HepG2 (cell line): Measurements from ENCODE around the gene HJURP. TPM values are rescaled to one million over a fixed set of nuclear protein-coding genes. Genes with fewer than 3 reads are reported as not detected.

ENCODE experiments used
- ATAC-seq: fragments of 200-7000 bp; cut with Tn5 transposase; 3 replicates; pipeline ENCODE4 v1.9.1; 2020; ENCODE audit warnings: mild to moderate bottlenecking, moderate library complexity
- BruUV-seq: library from RNA; stranded (reverse); fragments of 400-500 nt; replicated peaks from 2 replicates; lab custom pipeline; 2021; lab: Mats Ljungman, UMichigan
- CTCF ChIA-PET: fragments of 300-600 bp; formaldehyde crosslinking; extraction: SDS; loops from one replicate; lab custom pipeline; 2021; ENCODE audit warnings: low total read pairs, inconsistent platforms, low intra/inter-chr PET ratio; lab: Yijun Ruan, JAX
- POLR2A ChIA-PET: fragments of 350-600 bp; sonication (Branson Sonifier 250); formaldehyde crosslinking; loops from one replicate; lab custom pipeline; 2020; ENCODE audit warnings: antibody characterized with exemption, inconsistent platforms; lab: Yijun Ruan, JAX
- DNase-seq: peaks from one replicate; pipeline ENCODE4 v3.0.0-alpha.2; 2015; ENCODE audit warnings: low spot score
- FAIRE-seq: peaks from 3 replicates; lab custom pipeline; 2011; peaks lifted over from hg19 to GRCh38; lab: Jason Lieb, UNC
- H2AFZ ChIP-seq: one replicate; pipeline ENCODE4 v1.6.1; 2011; ENCODE audit warnings: low read length, inconsistent platforms
- H3K27ac ChIP-seq: fragments of 300-600 bp; 3 replicates; pipeline ENCODE4 v1.8.0; 2011; ENCODE audit warnings: mixed run types, mild to moderate bottlenecking, mixed read lengths, low read length, inconsistent platforms; ENCODE audit not compliant: insufficient read depth; ENCODE audit errors: extremely low read length
- H3K27me3 ChIP-seq, 2 experiments: fragments of 200-600 bp in 1 of 2; 2 replicates in 1 of 2; 3 replicates in 1 of 2; pipeline versions ENCODE4 v1.6.0 to v1.8.0; 2011; ENCODE audit warnings: low read length in 2 of 2, mild to moderate bottlenecking in 2 of 2, moderate library complexity in 2 of 2, inconsistent platforms in 1 of 2; ENCODE audit not compliant: insufficient read depth in 2 of 2, control insufficient read depth in 1 of 2
- H3K36me3 ChIP-seq, 2 experiments: fragments of 200-600 bp in 1 of 2; replicated peaks in 1 of 2; 2 replicates in 1 of 2; 3 replicates in 1 of 2; pipeline versions ENCODE4 v1.5.1 to v1.8.0; 2011; ENCODE audit warnings: low read length in 2 of 2, inconsistent platforms in 1 of 2; ENCODE audit not compliant: insufficient read depth in 2 of 2, control insufficient read depth in 1 of 2
- H3K4me1 ChIP-seq: 2 replicates; pipeline ENCODE4 v1.5.1; 2012; ENCODE audit warnings: low read length, inconsistent platforms; ENCODE audit not compliant: insufficient read depth
- H3K4me2 ChIP-seq: 2 replicates; pipeline ENCODE4 v1.6.0; 2011; ENCODE audit warnings: low read depth, low read length, inconsistent platforms
- H3K4me3 ChIP-seq, 3 experiments: fragments of 200-600 bp in 1 of 3; sonication (generic), shearing (Covaris generic) in 1 of 3; replicated peaks in 1 of 3; 2 replicates each; pipeline ENCODE4 v1.5.1; 2011 to 2016; ENCODE audit warnings: low read length in 3 of 3, inconsistent platforms in 2 of 3, low read depth in 2 of 3, mild to moderate bottlenecking in 2 of 3, control low read depth in 1 of 3, mixed read lengths in 1 of 3; ENCODE audit not compliant: insufficient read depth in 1 of 3
- H3K79me2 ChIP-seq: one replicate; pipeline ENCODE4 v1.6.1; 2011; ENCODE audit warnings: low read length, inconsistent platforms; ENCODE audit not compliant: insufficient read depth
- H3K9ac ChIP-seq: 2 replicates; pipeline ENCODE4 v1.6.0; 2011; ENCODE audit warnings: mild to moderate bottlenecking, low read depth, low read length, inconsistent platforms; ENCODE audit not compliant: insufficient read depth
- H3K9me3 ChIP-seq: 2 replicates; pipeline ENCODE4 v1.5.1; 2012; ENCODE audit warnings: mild to moderate bottlenecking, low read length
- H4K20me1 ChIP-seq: 2 replicates; pipeline ENCODE4 v1.6.0; 2011; ENCODE audit warnings: inconsistent platforms, mild to moderate bottlenecking, low read length, moderate library complexity; ENCODE audit not compliant: insufficient read depth
- ARNT2 ChIP-seq: sonication (generic); formaldehyde crosslinking; IDR thresholded peaks from 2 replicates; pipeline ENCODE4 v1.8.0; 2022; ENCODE audit warnings: mild to moderate bottlenecking, low read depth, missing genetic modification reagents, moderate library complexity
- ATF2 ChIP-seq: sonication (generic); formaldehyde crosslinking; IDR thresholded peaks from 2 replicates; pipeline ENCODE4 v1.4.0; 2020; ENCODE audit warnings: missing genetic modification reagents
- BCLAF1 ChIP-seq: fragments of 450-650 bp; IDR thresholded peaks from 2 replicates; pipeline ENCODE4 v1.6.1; 2017; ENCODE audit warnings: mild to moderate bottlenecking
- DPF2 ChIP-seq: sonication (generic); formaldehyde crosslinking; IDR thresholded peaks from 2 replicates; pipeline ENCODE4 v1.4.0; 2020; ENCODE audit warnings: mild to moderate bottlenecking, low read depth, missing genetic modification reagents, borderline replicate concordance
- HOMEZ ChIP-seq: IDR thresholded peaks from 2 replicates; pipeline ENCODE4 v1.6.1; 2016; ENCODE audit warnings: low read depth
- KLF11 ChIP-seq: IDR thresholded peaks from 2 replicates; pipeline ENCODE4 v1.6.1; 2016; ENCODE audit warnings: missing compliant biosample characterization
- LCORL ChIP-seq, 2 experiments: fragments of 450-650 bp in 1 of 2; sonication (generic) in 1 of 2; formaldehyde crosslinking in 1 of 2; IDR thresholded peaks; 2 replicates each; pipeline versions ENCODE4 v1.5.0 to v1.6.1; 2017 to 2020; ENCODE audit warnings: antibody characterized with exemption in 1 of 2, missing genetic modification reagents in 1 of 2
- PAF1 ChIP-seq: IDR thresholded peaks from 2 replicates; pipeline ENCODE4 v1.6.1; 2016; ENCODE audit warnings: missing genetic modification reagents, missing compliant biosample characterization
- REXO4 ChIP-seq: sonication (generic); formaldehyde crosslinking; IDR thresholded peaks from 2 replicates; pipeline ENCODE4 v1.8.0; 2022; ENCODE audit warnings: missing genetic modification reagents, mild to moderate bottlenecking, borderline replicate concordance
- SP2 ChIP-seq: sonication (generic); formaldehyde crosslinking; IDR thresholded peaks from 2 replicates; pipeline ENCODE4 v1.5.1; 2020; ENCODE audit warnings: mild to moderate bottlenecking, missing genetic modification reagents
- ZNF335 ChIP-seq: sonication (generic); formaldehyde crosslinking; IDR thresholded peaks from 2 replicates; pipeline ENCODE4 v1.4.0; 2020; ENCODE audit warnings: missing genetic modification reagents
- ZNF33A ChIP-seq: sonication (generic); formaldehyde crosslinking; IDR thresholded peaks from 2 replicates; pipeline ENCODE4 v1.5.1; 2020; ENCODE audit warnings: missing genetic modification reagents, mild to moderate bottlenecking, moderate library complexity, borderline replicate concordance
- ZNF496 ChIP-seq: sonication (generic); formaldehyde crosslinking; IDR thresholded peaks from 2 replicates; pipeline ENCODE4 v1.8.1; 2023; ENCODE audit warnings: mild to moderate bottlenecking, moderate library complexity, missing genetic modification reagents; ENCODE audit not compliant: insufficient replicate concordance
- ZNF552 ChIP-seq: sonication (generic); formaldehyde crosslinking; IDR thresholded peaks from 2 replicates; pipeline ENCODE4 v1.9.0; 2022; ENCODE audit warnings: missing genetic modification reagents, mild to moderate bottlenecking, borderline replicate concordance
- ZNF556 ChIP-seq: sonication (generic); formaldehyde crosslinking; IDR thresholded peaks from 2 replicates; pipeline ENCODE4 v1.4.0; 2020; ENCODE audit warnings: mild to moderate bottlenecking, missing genetic modification reagents, borderline replicate concordance
- ZNF724P ChIP-seq: sonication (generic); formaldehyde crosslinking; IDR thresholded peaks from 2 replicates; pipeline ENCODE4 v1.8.0; 2022; ENCODE audit warnings: missing genetic modification reagents, borderline replicate concordance
- ZNF761 ChIP-seq: sonication (generic); formaldehyde crosslinking; conservative IDR thresholded peaks from 2 replicates; pipeline ENCODE4 v1.4.0; 2020; ENCODE audit warnings: mild to moderate bottlenecking, missing genetic modification reagents
- ZNF878 ChIP-seq: sonication (generic); formaldehyde crosslinking; IDR thresholded peaks from 2 replicates; pipeline ENCODE4 v1.8.1; 2023; ENCODE audit warnings: mild to moderate bottlenecking, missing genetic modification reagents, moderate library complexity
- ZNF891 ChIP-seq: sonication (generic); formaldehyde crosslinking; IDR thresholded peaks from 2 replicates; pipeline ENCODE4 v1.5.0; 2020; ENCODE audit warnings: mild to moderate bottlenecking, missing genetic modification reagents
- WGBS: methylation state at CpG from one replicate; pipeline ENCODE4 v1.1.6; 2017; ENCODE audit warnings: low lambda C conversion rate; 5-methylcytosine and 5-hydroxymethylcytosine counted together
- in situ Hi-C: cut with HindIII; loops from 2 replicates; pipeline ENCODE4 v1.10.0; 2017; ENCODE audit warnings: low pct_unique_long_range_greater_than_20kb; ENCODE audit not compliant: extremely low pct_ligation_motif_present
- intact Hi-C: fragments of 100-400 bp; cut with micrococcal nuclease; formaldehyde crosslinking; loops from one replicate; pipeline ENCODE4 v1.10.0; 2022; ENCODE audit not compliant: unreplicated experiment
- polyA plus RNA-seq, 8 experiments: library from polyadenylated mRNA; depleted of rRNA in 3 of 8; stranded (reverse) in 7 of 8; unstranded in 1 of 8; fragments of >200 nt; fragmentation: Illumina TruSeq in 4 of 8; extraction: Trizol in 4 of 8; gene quantifications; 2 replicates each; pipeline versions ENCODE4 v1.2.1 to v1.2.3, GENCODE V29; 2011 to 2016; ENCODE audit warnings: low read depth in 4 of 8, missing spikeins in 1 of 8, mixed read lengths in 1 of 8; ENCODE audit not compliant: insufficient read depth in 1 of 8
- total RNA-seq, 5 experiments: library from RNA; depleted of rRNA; stranded (reverse); fragments of >200 nt; fragmentation: Illumina TruSeq; extraction: Trizol; gene quantifications; 2 replicates each; pipeline ENCODE4 v1.2.3, GENCODE V29; 2016; ENCODE audit warnings: low read depth in 1 of 5

HJURP gene
- total and polyA plus RNA-seq, 2 of the 13 experiments (the other 11 are each of a cell fraction or from before 2014, with no cell fraction given), result 36.3 to 43.9 TPM

GRCh38 chr2:233823731-233824121, 30.6 kb downstream of the HJURP start:
- 74% methylated on average over 8 of the region's 8 CpGs for WGBS
- Histone ChIP-seq H3K27ac (no peak overlapping the region), H3K4me2 (no peak overlapping the region), H3K27me3 (peaks cover 6 to 22% of the 10 kb centered on the region in 2 experiments), H3K36me3 (no peaks in the 10 kb centered on the region), H3K9me3 (no peaks in the 10 kb centered on the region), H2AFZ (no peak overlapping the region), H3K4me1 (peaks cover 1% of the 10 kb centered on the region), H4K20me1 (no peaks in the 10 kb centered on the region), H3K4me3 (no peak overlapping the region), H3K79me2 (no peaks in the 10 kb centered on the region), H3K9ac (no peak overlapping the region)
- ATAC-seq (no peak), FAIRE-seq (no peak), DNase-seq (no peak)
- no peak for TF ChIP-seq ZNF556 (CRISPR knock-in tag)
- no peak for TF ChIP-seq ZNF724P (CRISPR knock-in tag)
- no peak for TF ChIP-seq PAF1 (CRISPR knock-in tag)
- no peak for TF ChIP-seq BCLAF1
- TF ChIP-seq ZNF552, result no peak
- no peak for TF ChIP-seq LCORL (IDR thresholded peaks at IDR 0.05)
- no peak for TF ChIP-seq LCORL (CRISPR knock-in tag; IDR thresholded peaks at IDR 0.05)
- no peak for TF ChIP-seq DPF2 (CRISPR knock-in tag)
- TF ChIP-seq KLF11 (CRISPR knock-in tag), result no peak
- TF ChIP-seq ZNF33A (CRISPR knock-in tag), result no peak
- no peak for TF ChIP-seq ZNF761 (CRISPR knock-in tag)
- no peak for TF ChIP-seq HOMEZ (CRISPR knock-in tag)
- TF ChIP-seq SP2 (CRISPR knock-in tag), result no peak
- no peak for TF ChIP-seq ZNF891 (CRISPR knock-in tag)
- no peak for TF ChIP-seq REXO4 (CRISPR knock-in tag)
- TF ChIP-seq ZNF878 (CRISPR knock-in tag), result no peak
- TF ChIP-seq ZNF496 (CRISPR knock-in tag), result no peak
- TF ChIP-seq ZNF335 (CRISPR knock-in tag), result no peak
- TF ChIP-seq ATF2 (CRISPR knock-in tag), result no peak
- no peak for TF ChIP-seq ARNT2 (CRISPR knock-in tag)
- intact Hi-C loops (no loop called here), in situ Hi-C loops (no loop called here)
- no TSS peak for BruUV-seq
- POLR2A ChIA-PET, result no interaction called here
- CTCF ChIA-PET, result no interaction called here
